GM10248 (cell line): Measurements from ENCODE around the gene DOCK1.

ENCODE experiments used
- CTCF ChIA-PET: fragments of 300-600 bp; sonication (Branson Sonifier 250); formaldehyde crosslinking; extraction: SDS; loops from one replicate; lab custom pipeline; 2021; ENCODE audit warnings: antibody characterized with exemption; lab: Yijun Ruan, JAX
- POLR2A ChIA-PET: fragments of 350-650 bp; sonication (Branson Sonifier 250); formaldehyde crosslinking; extraction: SDS; loops from one replicate; lab custom pipeline; 2020; ENCODE audit warnings: antibody characterized with exemption; lab: Yijun Ruan, JAX
- DNase-seq: peaks from one replicate; pipeline ENCODE4 v3.0.0; 2012; ENCODE audit errors: extremely low spot score
- CTCF ChIP-seq: IDR thresholded peaks from 2 replicates; pipeline ENCODE4 v1.5.1; 2012; ENCODE audit warnings: mild to moderate bottlenecking, low read depth; ENCODE audit errors: extremely low read depth, missing control alignments, control extremely low read depth

Gene DOCK1

GRCh38 chr10:127315888-127316287, 410.7 kb downstream of the DOCK1 start:
- ChIA-PET CTCF (no interaction called here), POLR2A (no interaction called here)
- no peak for TF ChIP-seq CTCF
- no peak for DNase-seq

DNA sequence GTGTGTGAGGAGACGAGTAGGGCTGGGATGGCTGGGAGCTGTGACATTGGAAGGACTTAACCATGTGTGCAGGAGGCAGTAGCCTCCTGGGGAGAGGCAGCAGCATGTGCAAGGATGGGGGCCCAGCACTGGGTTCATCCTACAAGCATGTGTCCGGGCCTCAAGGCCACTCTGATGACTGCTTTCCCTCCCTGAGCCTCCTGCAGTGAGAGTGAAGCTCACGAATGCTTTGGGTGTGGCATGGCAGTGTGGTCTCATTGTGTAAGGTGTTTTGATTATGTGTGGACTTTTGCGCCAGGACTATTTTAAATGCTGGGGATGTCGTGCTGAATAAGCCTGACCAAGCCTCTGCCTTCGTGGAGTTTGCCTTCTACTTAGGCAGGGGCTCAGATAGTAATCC, 413.2 kb downstream of the DOCK1 start:
- ChIA-PET POLR2A (no interaction called here), CTCF (no interaction called here)
- DNase-seq = no peak
- no peak for TF ChIP-seq CTCF

GRCh38 chr10:127319271-127319670, 414.0 kb downstream of the DOCK1 start:
- POLR2A ChIA-PET = no interaction called here
- CTCF ChIA-PET = no interaction called here
- TF ChIP-seq CTCF = no peak
- no peak for DNase-seq

DNA sequence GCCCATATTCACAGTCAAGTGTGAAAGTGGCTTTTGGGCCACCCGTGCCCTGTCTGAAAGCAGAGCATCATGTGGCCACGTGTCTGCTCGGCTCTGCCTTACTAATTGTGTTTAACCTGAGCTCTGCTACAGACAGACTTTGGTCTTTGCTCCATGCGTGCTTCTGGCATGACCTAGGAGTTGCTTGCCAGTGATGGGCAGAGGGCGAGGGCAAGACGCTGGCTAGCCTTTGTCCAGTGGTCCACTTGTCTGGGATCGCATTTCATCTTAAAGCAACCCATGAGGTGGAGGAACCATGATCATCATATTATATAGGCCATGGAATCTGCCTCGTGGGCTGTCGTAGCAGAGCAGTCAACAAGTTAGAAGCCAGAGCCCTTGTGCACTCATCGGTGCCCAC, 414.5 kb downstream of the DOCK1 start:
- DNase-seq = no peak
- POLR2A ChIA-PET = no interaction called here
- CTCF ChIA-PET = no interaction called here
- no peak for TF ChIP-seq CTCF

- ChIA-PET POLR2A (no interaction called here), CTCF (no interaction called here)
- no peak for TF ChIP-seq CTCF
- DNase-seq = no peak
Observed at GRCh38 chr10:127320176-127320575, 414.9 kb downstream of the DOCK1 start.

DNA sequence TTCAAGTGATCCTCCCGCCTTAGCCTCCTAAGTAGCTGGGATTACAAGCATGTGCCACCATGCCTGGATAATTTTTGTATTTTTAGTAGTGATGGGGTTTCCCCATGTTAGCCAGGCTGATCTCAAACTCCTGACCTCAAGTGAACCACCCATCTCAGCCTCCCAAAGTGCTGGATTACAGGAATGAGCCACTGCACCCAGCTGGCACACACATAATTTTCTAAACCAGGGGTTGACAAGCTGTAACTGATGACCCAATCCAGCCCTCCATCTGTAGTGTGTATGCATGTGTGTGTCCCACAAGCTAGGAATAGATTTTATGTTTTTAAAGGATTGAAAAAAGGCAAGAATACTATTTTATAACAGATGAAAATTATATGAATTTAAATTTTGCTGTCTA, 417.1 kb downstream of the DOCK1 start:
- ChIA-PET CTCF (no interaction called here), POLR2A (no interaction called here)
- no peak for DNase-seq
- no peak for TF ChIP-seq CTCF

DNA sequence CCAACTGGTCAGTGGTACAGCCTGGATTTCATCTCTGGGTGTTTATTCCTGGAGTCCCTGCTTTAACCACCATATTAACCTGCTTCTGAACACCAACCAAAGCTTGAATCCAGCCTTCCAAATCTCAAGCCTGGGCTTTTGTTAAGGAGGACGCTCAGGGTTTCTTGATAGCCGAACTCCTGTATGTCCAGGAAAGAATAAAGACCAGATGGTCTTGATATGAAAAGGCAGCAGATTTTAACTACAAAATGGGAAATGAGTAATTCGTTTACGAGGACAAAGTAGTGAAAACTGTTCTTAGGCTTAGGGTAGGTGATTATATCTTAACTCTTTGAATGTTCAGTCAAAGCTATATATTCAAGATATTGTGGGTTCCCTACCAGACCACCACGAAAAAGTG, 420.3 kb downstream of the DOCK1 start:
- DNase-seq = no peak
- ChIA-PET CTCF (no interaction called here), POLR2A (no interaction called here)
- no peak for TF ChIP-seq CTCF
